Measurements from ENCODE around the gene ADCY9.

The ADCY9 gene

GRCh38 chr16:4094127-4094773, 22.0 kb downstream of the ADCY9 start:
- Histone ChIP-seq H4K20me1 (ENCODE audit: insufficient read depth) (no peaks in the 10 kb centered on the region), H3K4me2 (no peak overlapping the region)

GRCh38 chr16:4093495-4094126, 22.6 kb downstream of the ADCY9 start:
- H2AFZ ChIP-seq (ENCODE audit: low read depth), result no peak overlapping the region
- no peak overlapping the region for H3K27ac ChIP-seq
- no peak overlapping the region for H3K4me3 ChIP-seq (IDR thresholded peaks at IDR 0.05; ENCODE audit: insufficient read depth, low read depth, low read length)
- no peak overlapping the region for H3K9ac ChIP-seq
- H3K4me1 ChIP-seq (ENCODE audit: low read depth, poor library complexity, severe bottlenecking), result no peaks in the 10 kb centered on the region
- H4K20me1 ChIP-seq (ENCODE audit: insufficient read depth), result no peaks in the 10 kb centered on the region
- TF ChIP-seq, protein P1, sequence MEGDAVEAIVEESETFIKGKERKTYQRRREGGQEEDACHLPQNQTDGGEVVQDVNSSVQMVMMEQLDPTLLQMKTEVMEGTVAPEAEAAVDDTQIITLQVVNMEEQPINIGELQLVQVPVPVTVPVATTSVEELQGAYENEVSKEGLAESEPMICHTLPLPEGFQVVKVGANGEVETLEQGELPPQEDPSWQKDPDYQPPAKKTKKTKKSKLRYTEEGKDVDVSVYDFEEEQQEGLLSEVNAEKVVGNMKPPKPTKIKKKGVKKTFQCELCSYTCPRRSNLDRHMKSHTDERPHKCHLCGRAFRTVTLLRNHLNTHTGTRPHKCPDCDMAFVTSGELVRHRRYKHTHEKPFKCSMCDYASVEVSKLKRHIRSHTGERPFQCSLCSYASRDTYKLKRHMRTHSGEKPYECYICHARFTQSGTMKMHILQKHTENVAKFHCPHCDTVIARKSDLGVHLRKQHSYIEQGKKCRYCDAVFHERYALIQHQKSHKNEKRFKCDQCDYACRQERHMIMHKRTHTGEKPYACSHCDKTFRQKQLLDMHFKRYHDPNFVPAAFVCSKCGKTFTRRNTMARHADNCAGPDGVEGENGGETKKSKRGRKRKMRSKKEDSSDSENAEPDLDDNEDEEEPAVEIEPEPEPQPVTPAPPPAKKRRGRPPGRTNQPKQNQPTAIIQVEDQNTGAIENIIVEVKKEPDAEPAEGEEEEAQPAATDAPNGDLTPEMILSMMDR (conservative IDR thresholded peaks at IDR 0.05; ENCODE audit: low read depth, low read length), result no peak
- H3K36me3 ChIP-seq (ENCODE audit: insufficient read depth), result no peaks in the 10 kb centered on the region
- no peaks in the 10 kb centered on the region for H3K27me3 ChIP-seq (ENCODE audit: insufficient read depth, low read depth)
- H3K4me2 ChIP-seq, result no peak overlapping the region
- H3K79me2 ChIP-seq (ENCODE audit: insufficient read depth, low read depth), result no peaks in the 10 kb centered on the region

More at GRCh38 chr16:4094127-4094773, 22.0 kb downstream of the ADCY9 start:
- H2AFZ ChIP-seq (ENCODE audit: low read depth), result no peak overlapping the region
- no peak overlapping the region for H3K27ac ChIP-seq
- TF ChIP-seq, protein P1 (conservative IDR thresholded peaks at IDR 0.05; ENCODE audit: low read depth, low read length), result no peak
- H3K9ac ChIP-seq, result no peak overlapping the region
- H3K4me3 ChIP-seq (IDR thresholded peaks at IDR 0.05; ENCODE audit: insufficient read depth, low read depth, low read length), result no peak overlapping the region
- no peaks in the 10 kb centered on the region for H3K27me3 ChIP-seq (ENCODE audit: insufficient read depth, low read depth)
- no peaks in the 10 kb centered on the region for H3K36me3 ChIP-seq (ENCODE audit: insufficient read depth)
- no peaks in the 10 kb centered on the region for H3K4me1 ChIP-seq (ENCODE audit: low read depth, poor library complexity, severe bottlenecking)
- H3K79me2 ChIP-seq (ENCODE audit: insufficient read depth, low read depth), result no peaks in the 10 kb centered on the region

- no peak overlapping the region for H3K27ac ChIP-seq
- H4K20me1 ChIP-seq (ENCODE audit: insufficient read depth), result no peaks in the 10 kb centered on the region
- no peak overlapping the region for H2AFZ ChIP-seq (ENCODE audit: low read depth)
- H3K27me3 ChIP-seq (ENCODE audit: insufficient read depth, low read depth), result no peaks in the 10 kb centered on the region
- H3K4me2 ChIP-seq, result no peak overlapping the region
- no peaks in the 10 kb centered on the region for H3K4me1 ChIP-seq (ENCODE audit: low read depth, poor library complexity, severe bottlenecking)
- TF ChIP-seq, protein P1 (conservative IDR thresholded peaks at IDR 0.05; ENCODE audit: low read depth, low read length), result no peak
- no peaks in the 10 kb centered on the region for H3K36me3 ChIP-seq (ENCODE audit: insufficient read depth)
- no peak overlapping the region for H3K9ac ChIP-seq
- H3K79me2 ChIP-seq (ENCODE audit: insufficient read depth, low read depth), result no peaks in the 10 kb centered on the region
- no peak overlapping the region for H3K4me3 ChIP-seq (IDR thresholded peaks at IDR 0.05; ENCODE audit: insufficient read depth, low read depth, low read length)
These were observed 23.5 kb downstream of the ADCY9 start for GRCh38 chr16:4092547-4093265.

- TF ChIP-seq, protein P1 (conservative IDR thresholded peaks at IDR 0.05; ENCODE audit: low read depth, low read length), result no peak
- no peaks in the 10 kb centered on the region for H3K27me3 ChIP-seq (ENCODE audit: insufficient read depth, low read depth)
- no peaks in the 10 kb centered on the region for H3K79me2 ChIP-seq (ENCODE audit: insufficient read depth, low read depth)
- H3K9ac ChIP-seq, result no peak overlapping the region
- no peak overlapping the region for H3K4me2 ChIP-seq
- H3K36me3 ChIP-seq (ENCODE audit: insufficient read depth), result no peaks in the 10 kb centered on the region
- no peak overlapping the region for H2AFZ ChIP-seq (ENCODE audit: low read depth)
- H3K4me1 ChIP-seq (ENCODE audit: low read depth, poor library complexity, severe bottlenecking), result no peaks in the 10 kb centered on the region
- no peaks in the 10 kb centered on the region for H4K20me1 ChIP-seq (ENCODE audit: insufficient read depth)
- no peak overlapping the region for H3K4me3 ChIP-seq (IDR thresholded peaks at IDR 0.05; ENCODE audit: insufficient read depth, low read depth, low read length)
- H3K27ac ChIP-seq, result no peak overlapping the region
These were observed 24.8 kb downstream of the ADCY9 start for GRCh38 chr16:4091240-4092012.
